H1 (cell line): ENCODE results near the gene CIAO3.

Experiments used
- CEBPB ChIP-seq: IDR thresholded peaks from 2 replicates; pipeline ENCODE4 v1.6.1; 2012; ENCODE audit warnings: low read depth, low read length
- EGR1 ChIP-seq: IDR thresholded peaks from 2 replicates; pipeline ENCODE4 v1.6.1; 2011; ENCODE audit warnings: low read depth, low read length, borderline replicate concordance
- POLR2AphosphoS5 ChIP-seq: IDR thresholded peaks from 2 replicates; pipeline ENCODE4 v1.6.1; 2011; ENCODE audit warnings: low read depth, low read length
- SAP30 ChIP-seq: fragments of 300-600 bp; sonication (generic); IDR thresholded peaks from 2 replicates; pipeline ENCODE4 v1.7.1; 2012; ENCODE audit warnings: low read length, moderate library complexity, mild to moderate bottlenecking, inconsistent platforms; ENCODE audit not compliant: insufficient read depth, insufficient replicate concordance
- SIX5 ChIP-seq: IDR thresholded peaks from 2 replicates; pipeline ENCODE4 v1.6.1; 2011; ENCODE audit warnings: mild to moderate bottlenecking, low read depth, low read length
- YY1 ChIP-seq: IDR thresholded peaks from 2 replicates; pipeline ENCODE4 v1.6.1; 2011; ENCODE audit warnings: low read depth, mild to moderate bottlenecking, low read length
- TF ChIP-seq, protein P1 (sequence below), 3 experiments: IDR thresholded peaks; 1 replicate in 2 of 3; 2 replicates in 1 of 3; pipeline versions ENCODE4 v1.5.1 to v1.6.1; 2011; ENCODE audit warnings: low read length in 3 of 3, mild to moderate bottlenecking in 3 of 3, inconsistent platforms in 2 of 3, low read depth in 1 of 3, moderate library complexity in 1 of 3; ENCODE audit not compliant: insufficient read depth in 1 of 3; ENCODE audit errors: control extremely low read depth in 1 of 3
- TF ChIP-seq, protein P2 (sequence below): IDR thresholded peaks from 2 replicates; pipeline ENCODE4 v1.6.1; 2011; ENCODE audit warnings: low read length, improper control_type of control experiment
- TF ChIP-seq, protein P3 (sequence below): fragments of 300-600 bp; sonication (generic); IDR thresholded peaks from 2 replicates; pipeline ENCODE4 v1.7.1; 2012; ENCODE audit warnings: low read length, moderate library complexity, mild to moderate bottlenecking, inconsistent platforms; ENCODE audit not compliant: insufficient replicate concordance

DNA sequence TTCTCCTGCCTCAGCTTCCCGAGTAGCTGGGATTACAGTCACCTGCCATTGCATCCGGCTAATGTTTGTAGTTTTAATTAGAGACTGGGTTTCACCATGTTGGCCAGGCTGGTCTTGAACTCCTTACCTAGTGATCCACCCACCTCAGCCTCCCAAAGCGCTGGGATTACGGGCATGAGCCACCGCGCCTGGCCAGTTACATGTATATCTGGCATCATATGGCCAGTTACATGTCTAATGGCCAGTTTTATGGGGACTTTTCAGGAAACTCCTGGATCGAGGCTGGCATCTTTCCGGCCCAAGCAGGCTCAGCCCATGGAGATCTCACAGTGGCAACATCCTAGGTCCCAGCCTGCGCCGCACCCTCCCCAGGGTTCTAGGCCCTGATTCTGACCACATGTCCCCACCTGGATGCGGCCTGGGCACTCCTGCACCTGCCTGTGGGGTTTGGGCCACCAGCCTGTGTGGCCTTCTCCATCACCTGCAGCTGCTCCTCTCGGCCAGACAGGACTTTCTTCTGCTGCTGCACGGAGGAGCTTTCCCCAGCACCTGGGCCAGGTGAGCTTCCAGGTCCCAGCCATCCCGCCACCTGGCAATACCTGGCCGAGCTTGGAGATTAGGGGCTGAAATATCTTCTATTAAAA is 1.3 kb upstream of the CIAO3 start:
- no peak for TF ChIP-seq EGR1
- no peak for TF ChIP-seq YY1
- TF ChIP-seq, protein P1, sequence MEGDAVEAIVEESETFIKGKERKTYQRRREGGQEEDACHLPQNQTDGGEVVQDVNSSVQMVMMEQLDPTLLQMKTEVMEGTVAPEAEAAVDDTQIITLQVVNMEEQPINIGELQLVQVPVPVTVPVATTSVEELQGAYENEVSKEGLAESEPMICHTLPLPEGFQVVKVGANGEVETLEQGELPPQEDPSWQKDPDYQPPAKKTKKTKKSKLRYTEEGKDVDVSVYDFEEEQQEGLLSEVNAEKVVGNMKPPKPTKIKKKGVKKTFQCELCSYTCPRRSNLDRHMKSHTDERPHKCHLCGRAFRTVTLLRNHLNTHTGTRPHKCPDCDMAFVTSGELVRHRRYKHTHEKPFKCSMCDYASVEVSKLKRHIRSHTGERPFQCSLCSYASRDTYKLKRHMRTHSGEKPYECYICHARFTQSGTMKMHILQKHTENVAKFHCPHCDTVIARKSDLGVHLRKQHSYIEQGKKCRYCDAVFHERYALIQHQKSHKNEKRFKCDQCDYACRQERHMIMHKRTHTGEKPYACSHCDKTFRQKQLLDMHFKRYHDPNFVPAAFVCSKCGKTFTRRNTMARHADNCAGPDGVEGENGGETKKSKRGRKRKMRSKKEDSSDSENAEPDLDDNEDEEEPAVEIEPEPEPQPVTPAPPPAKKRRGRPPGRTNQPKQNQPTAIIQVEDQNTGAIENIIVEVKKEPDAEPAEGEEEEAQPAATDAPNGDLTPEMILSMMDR (IDR thresholded peaks at IDR 0.05; ENCODE audit: control extremely low read depth in 1 of 3, insufficient read depth in 1 of 3, low read depth in 1 of 3, low read length in 3 of 3), result no peak
- TF ChIP-seq, protein P2, sequence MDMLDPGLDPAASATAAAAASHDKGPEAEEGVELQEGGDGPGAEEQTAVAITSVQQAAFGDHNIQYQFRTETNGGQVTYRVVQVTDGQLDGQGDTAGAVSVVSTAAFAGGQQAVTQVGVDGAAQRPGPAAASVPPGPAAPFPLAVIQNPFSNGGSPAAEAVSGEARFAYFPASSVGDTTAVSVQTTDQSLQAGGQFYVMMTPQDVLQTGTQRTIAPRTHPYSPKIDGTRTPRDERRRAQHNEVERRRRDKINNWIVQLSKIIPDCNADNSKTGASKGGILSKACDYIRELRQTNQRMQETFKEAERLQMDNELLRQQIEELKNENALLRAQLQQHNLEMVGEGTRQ, result no peak
- no peak for TF ChIP-seq SAP30
- no peak for TF ChIP-seq CEBPB
- TF ChIP-seq, protein P3, sequence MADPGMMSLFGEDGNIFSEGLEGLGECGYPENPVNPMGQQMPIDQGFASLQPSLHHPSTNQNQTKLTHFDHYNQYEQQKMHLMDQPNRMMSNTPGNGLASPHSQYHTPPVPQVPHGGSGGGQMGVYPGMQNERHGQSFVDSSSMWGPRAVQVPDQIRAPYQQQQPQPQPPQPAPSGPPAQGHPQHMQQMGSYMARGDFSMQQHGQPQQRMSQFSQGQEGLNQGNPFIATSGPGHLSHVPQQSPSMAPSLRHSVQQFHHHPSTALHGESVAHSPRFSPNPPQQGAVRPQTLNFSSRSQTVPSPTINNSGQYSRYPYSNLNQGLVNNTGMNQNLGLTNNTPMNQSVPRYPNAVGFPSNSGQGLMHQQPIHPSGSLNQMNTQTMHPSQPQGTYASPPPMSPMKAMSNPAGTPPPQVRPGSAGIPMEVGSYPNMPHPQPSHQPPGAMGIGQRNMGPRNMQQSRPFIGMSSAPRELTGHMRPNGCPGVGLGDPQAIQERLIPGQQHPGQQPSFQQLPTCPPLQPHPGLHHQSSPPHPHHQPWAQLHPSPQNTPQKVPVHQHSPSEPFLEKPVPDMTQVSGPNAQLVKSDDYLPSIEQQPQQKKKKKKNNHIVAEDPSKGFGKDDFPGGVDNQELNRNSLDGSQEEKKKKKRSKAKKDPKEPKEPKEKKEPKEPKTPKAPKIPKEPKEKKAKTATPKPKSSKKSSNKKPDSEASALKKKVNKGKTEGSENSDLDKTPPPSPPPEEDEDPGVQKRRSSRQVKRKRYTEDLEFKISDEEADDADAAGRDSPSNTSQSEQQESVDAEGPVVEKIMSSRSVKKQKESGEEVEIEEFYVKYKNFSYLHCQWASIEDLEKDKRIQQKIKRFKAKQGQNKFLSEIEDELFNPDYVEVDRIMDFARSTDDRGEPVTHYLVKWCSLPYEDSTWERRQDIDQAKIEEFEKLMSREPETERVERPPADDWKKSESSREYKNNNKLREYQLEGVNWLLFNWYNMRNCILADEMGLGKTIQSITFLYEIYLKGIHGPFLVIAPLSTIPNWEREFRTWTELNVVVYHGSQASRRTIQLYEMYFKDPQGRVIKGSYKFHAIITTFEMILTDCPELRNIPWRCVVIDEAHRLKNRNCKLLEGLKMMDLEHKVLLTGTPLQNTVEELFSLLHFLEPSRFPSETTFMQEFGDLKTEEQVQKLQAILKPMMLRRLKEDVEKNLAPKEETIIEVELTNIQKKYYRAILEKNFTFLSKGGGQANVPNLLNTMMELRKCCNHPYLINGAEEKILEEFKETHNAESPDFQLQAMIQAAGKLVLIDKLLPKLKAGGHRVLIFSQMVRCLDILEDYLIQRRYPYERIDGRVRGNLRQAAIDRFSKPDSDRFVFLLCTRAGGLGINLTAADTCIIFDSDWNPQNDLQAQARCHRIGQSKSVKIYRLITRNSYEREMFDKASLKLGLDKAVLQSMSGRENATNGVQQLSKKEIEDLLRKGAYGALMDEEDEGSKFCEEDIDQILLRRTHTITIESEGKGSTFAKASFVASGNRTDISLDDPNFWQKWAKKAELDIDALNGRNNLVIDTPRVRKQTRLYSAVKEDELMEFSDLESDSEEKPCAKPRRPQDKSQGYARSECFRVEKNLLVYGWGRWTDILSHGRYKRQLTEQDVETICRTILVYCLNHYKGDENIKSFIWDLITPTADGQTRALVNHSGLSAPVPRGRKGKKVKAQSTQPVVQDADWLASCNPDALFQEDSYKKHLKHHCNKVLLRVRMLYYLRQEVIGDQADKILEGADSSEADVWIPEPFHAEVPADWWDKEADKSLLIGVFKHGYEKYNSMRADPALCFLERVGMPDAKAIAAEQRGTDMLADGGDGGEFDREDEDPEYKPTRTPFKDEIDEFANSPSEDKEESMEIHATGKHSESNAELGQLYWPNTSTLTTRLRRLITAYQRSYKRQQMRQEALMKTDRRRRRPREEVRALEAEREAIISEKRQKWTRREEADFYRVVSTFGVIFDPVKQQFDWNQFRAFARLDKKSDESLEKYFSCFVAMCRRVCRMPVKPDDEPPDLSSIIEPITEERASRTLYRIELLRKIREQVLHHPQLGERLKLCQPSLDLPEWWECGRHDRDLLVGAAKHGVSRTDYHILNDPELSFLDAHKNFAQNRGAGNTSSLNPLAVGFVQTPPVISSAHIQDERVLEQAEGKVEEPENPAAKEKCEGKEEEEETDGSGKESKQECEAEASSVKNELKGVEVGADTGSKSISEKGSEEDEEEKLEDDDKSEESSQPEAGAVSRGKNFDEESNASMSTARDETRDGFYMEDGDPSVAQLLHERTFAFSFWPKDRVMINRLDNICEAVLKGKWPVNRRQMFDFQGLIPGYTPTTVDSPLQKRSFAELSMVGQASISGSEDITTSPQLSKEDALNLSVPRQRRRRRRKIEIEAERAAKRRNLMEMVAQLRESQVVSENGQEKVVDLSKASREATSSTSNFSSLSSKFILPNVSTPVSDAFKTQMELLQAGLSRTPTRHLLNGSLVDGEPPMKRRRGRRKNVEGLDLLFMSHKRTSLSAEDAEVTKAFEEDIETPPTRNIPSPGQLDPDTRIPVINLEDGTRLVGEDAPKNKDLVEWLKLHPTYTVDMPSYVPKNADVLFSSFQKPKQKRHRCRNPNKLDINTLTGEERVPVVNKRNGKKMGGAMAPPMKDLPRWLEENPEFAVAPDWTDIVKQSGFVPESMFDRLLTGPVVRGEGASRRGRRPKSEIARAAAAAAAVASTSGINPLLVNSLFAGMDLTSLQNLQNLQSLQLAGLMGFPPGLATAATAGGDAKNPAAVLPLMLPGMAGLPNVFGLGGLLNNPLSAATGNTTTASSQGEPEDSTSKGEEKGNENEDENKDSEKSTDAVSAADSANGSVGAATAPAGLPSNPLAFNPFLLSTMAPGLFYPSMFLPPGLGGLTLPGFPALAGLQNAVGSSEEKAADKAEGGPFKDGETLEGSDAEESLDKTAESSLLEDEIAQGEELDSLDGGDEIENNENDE, result no peak
- no peak for TF ChIP-seq SIX5
- no peak for TF ChIP-seq POLR2AphosphoS5
